ENCODE measurements around the gene SEC61A2.
A peak's percentile ranks its signal among the peaks of the same experiment; 100 is the strongest.
"Not testable (repeated sequence)": the region's sequence is repeated elsewhere in the genome, so short reads cannot be mapped to it uniquely, and the experiment has no call there.

SEC61A2 gene

GRCh38 chr10:12129222-12130111, at the start of gene SEC61A2:
Gene SEC61A2 (plus strand): TSS chr10:12129677. CDS start chr10:12129788, 111 bp downstream.
- H3K4me3 ChIP-seq (ENCODE audit: low read length), result peak within 1 kb of the TSS; percentile 90
- no peaks in the 10 kb centered on the region for H3K27me3 ChIP-seq (ENCODE audit: control insufficient read depth, insufficient read depth, low read length)
- peak within 1 kb of the TSS; percentile 80 for H3K9ac ChIP-seq (ENCODE audit: low read length)
- H3K4me1 ChIP-seq (ENCODE audit: control insufficient read depth, insufficient read depth, low read length), result no peaks in the 10 kb centered on the region
- H3K9me3 ChIP-seq (ENCODE audit: control insufficient read depth, low read length), result no peaks in the 10 kb centered on the region
- no peaks in the 10 kb centered on the region for H3K36me3 ChIP-seq (ENCODE audit: control insufficient read depth, insufficient read depth, low read length)

- H3K36me3 ChIP-seq (ENCODE audit: control insufficient read depth, insufficient read depth, low read length), result no peaks in the 10 kb centered on the region
- H3K9me3 ChIP-seq (ENCODE audit: control insufficient read depth, low read length), result no peaks in the 10 kb centered on the region
- no peaks in the 10 kb centered on the region for H3K4me1 ChIP-seq (ENCODE audit: control insufficient read depth, insufficient read depth, low read length)
- no peak overlapping the region for H3K4me3 ChIP-seq (ENCODE audit: low read length)
- no peak overlapping the region for H3K9ac ChIP-seq (ENCODE audit: low read length)
- no peaks in the 10 kb centered on the region for H3K27me3 ChIP-seq (ENCODE audit: control insufficient read depth, insufficient read depth, low read length)
Observed at GRCh38 chr10:12081470-12081869, 48.0 kb upstream of the SEC61A2 start.

- Histone ChIP-seq H3K4me1 (ENCODE audit: control insufficient read depth, insufficient read depth, low read length) (no peaks in the 10 kb centered on the region), H3K9ac (ENCODE audit: low read length) (no peak overlapping the region), H3K9me3 (ENCODE audit: control insufficient read depth, low read length) (no peaks in the 10 kb centered on the region), H3K36me3 (ENCODE audit: control insufficient read depth, insufficient read depth, low read length) (no peaks in the 10 kb centered on the region), H3K27me3 (ENCODE audit: control insufficient read depth, insufficient read depth, low read length) (no peaks in the 10 kb centered on the region), H3K4me3 (ENCODE audit: low read length) (no peak overlapping the region)
Observed at GRCh38 chr10:12081879-12082557, 47.5 kb upstream of the SEC61A2 start.

- Histone ChIP-seq H3K4me1 (ENCODE audit: control insufficient read depth, insufficient read depth, low read length) (no peaks in the 10 kb centered on the region), H3K36me3 (ENCODE audit: control insufficient read depth, insufficient read depth, low read length) (no peaks in the 10 kb centered on the region)
Observed at GRCh38 chr10:12088919-12089318, 40.6 kb upstream of the SEC61A2 start.

GRCh38 chr10:12091421-12091820, 38.1 kb upstream of the SEC61A2 start:
- Histone ChIP-seq H3K9ac (ENCODE audit: low read length) (no peak overlapping the region), H3K4me1 (ENCODE audit: control insufficient read depth, insufficient read depth, low read length) (no peaks in the 10 kb centered on the region), H3K9me3 (ENCODE audit: control insufficient read depth, low read length) (no peaks in the 10 kb centered on the region), H3K27me3 (ENCODE audit: control insufficient read depth, insufficient read depth, low read length) (no peaks in the 10 kb centered on the region), H3K4me3 (ENCODE audit: low read length) (no peak overlapping the region), H3K36me3 (ENCODE audit: control insufficient read depth, insufficient read depth, low read length) (no peaks in the 10 kb centered on the region)

More at GRCh38 chr10:12088919-12089318, 40.6 kb upstream of the SEC61A2 start:
- H3K9me3 ChIP-seq (ENCODE audit: control insufficient read depth, low read length), result no peaks in the 10 kb centered on the region
- no peak overlapping the region for H3K9ac ChIP-seq (ENCODE audit: low read length)
- H3K4me3 ChIP-seq (ENCODE audit: low read length), result no peak overlapping the region
- H3K27me3 ChIP-seq (ENCODE audit: control insufficient read depth, insufficient read depth, low read length), result no peaks in the 10 kb centered on the region

- H3K4me1 ChIP-seq (ENCODE audit: control insufficient read depth, insufficient read depth, low read length); H3K9ac ChIP-seq (ENCODE audit: low read length); H3K9me3 ChIP-seq (ENCODE audit: control insufficient read depth, low read length); H3K27me3 ChIP-seq (ENCODE audit: control insufficient read depth, insufficient read depth, low read length); H3K36me3 ChIP-seq (ENCODE audit: control insufficient read depth, insufficient read depth, low read length); H3K4me3 ChIP-seq (ENCODE audit: low read length): not testable (repeated sequence)
Observed at GRCh38 chr10:12097361-12097760, 32.1 kb upstream of the SEC61A2 start.

GRCh38 chr10:12097791-12098190, 31.7 kb upstream of the SEC61A2 start:
- H3K27me3 ChIP-seq (ENCODE audit: control insufficient read depth, insufficient read depth, low read length), result no peaks in the 10 kb centered on the region
- H3K36me3 ChIP-seq (ENCODE audit: control insufficient read depth, insufficient read depth, low read length), result no peaks in the 10 kb centered on the region
- no peaks in the 10 kb centered on the region for H3K9me3 ChIP-seq (ENCODE audit: control insufficient read depth, low read length)
- H3K9ac ChIP-seq (ENCODE audit: low read length), result no peak overlapping the region
- no peak overlapping the region for H3K4me3 ChIP-seq (ENCODE audit: low read length)
- H3K4me1 ChIP-seq (ENCODE audit: control insufficient read depth, insufficient read depth, low read length), result no peaks in the 10 kb centered on the region

- no peak overlapping the region for H3K4me3 ChIP-seq (ENCODE audit: low read length)
- no peaks in the 10 kb centered on the region for H3K36me3 ChIP-seq (ENCODE audit: control insufficient read depth, insufficient read depth, low read length)
- H3K4me1 ChIP-seq (ENCODE audit: control insufficient read depth, insufficient read depth, low read length), result no peaks in the 10 kb centered on the region
- H3K9me3 ChIP-seq (ENCODE audit: control insufficient read depth, low read length), result no peaks in the 10 kb centered on the region
- H3K9ac ChIP-seq (ENCODE audit: low read length), result no peak overlapping the region
- no peaks in the 10 kb centered on the region for H3K27me3 ChIP-seq (ENCODE audit: control insufficient read depth, insufficient read depth, low read length)
Observed at GRCh38 chr10:12098966-12099365, 30.5 kb upstream of the SEC61A2 start.

- H3K4me3 ChIP-seq (ENCODE audit: low read length), result no peak overlapping the region
- no peaks in the 10 kb centered on the region for H3K4me1 ChIP-seq (ENCODE audit: control insufficient read depth, insufficient read depth, low read length)
- no peaks in the 10 kb centered on the region for H3K36me3 ChIP-seq (ENCODE audit: control insufficient read depth, insufficient read depth, low read length)
- no peak overlapping the region for H3K9ac ChIP-seq (ENCODE audit: low read length)
- no peaks in the 10 kb centered on the region for H3K9me3 ChIP-seq (ENCODE audit: control insufficient read depth, low read length)
- no peaks in the 10 kb centered on the region for H3K27me3 ChIP-seq (ENCODE audit: control insufficient read depth, insufficient read depth, low read length)
Observed at GRCh38 chr10:12103802-12104201, 25.7 kb upstream of the SEC61A2 start.

GRCh38 chr10:12107781-12108180, 21.7 kb upstream of the SEC61A2 start:
- no peaks in the 10 kb centered on the region for H3K27me3 ChIP-seq (ENCODE audit: control insufficient read depth, insufficient read depth, low read length)
- H3K36me3 ChIP-seq (ENCODE audit: control insufficient read depth, insufficient read depth, low read length), result no peaks in the 10 kb centered on the region
- H3K9ac ChIP-seq (ENCODE audit: low read length), result no peak overlapping the region
- H3K4me3 ChIP-seq (ENCODE audit: low read length), result no peak overlapping the region
- H3K9me3 ChIP-seq (ENCODE audit: control insufficient read depth, low read length), result no peaks in the 10 kb centered on the region
- no peaks in the 10 kb centered on the region for H3K4me1 ChIP-seq (ENCODE audit: control insufficient read depth, insufficient read depth, low read length)

- Histone ChIP-seq H3K9ac (ENCODE audit: low read length) (no peak overlapping the region), H3K27me3 (ENCODE audit: control insufficient read depth, insufficient read depth, low read length) (no peaks in the 10 kb centered on the region), H3K36me3 (ENCODE audit: control insufficient read depth, insufficient read depth, low read length) (no peaks in the 10 kb centered on the region), H3K4me3 (ENCODE audit: low read length) (no peak overlapping the region), H3K9me3 (ENCODE audit: control insufficient read depth, low read length) (no peaks in the 10 kb centered on the region), H3K4me1 (ENCODE audit: control insufficient read depth, insufficient read depth, low read length) (no peaks in the 10 kb centered on the region)
Observed at GRCh38 chr10:12109286-12109685, 20.2 kb upstream of the SEC61A2 start.

GRCh38 chr10:12111528-12111927, 17.9 kb upstream of the SEC61A2 start:
- no peak overlapping the region for H3K4me3 ChIP-seq (ENCODE audit: low read length)
- H3K36me3 ChIP-seq (ENCODE audit: control insufficient read depth, insufficient read depth, low read length), result no peaks in the 10 kb centered on the region
- no peak overlapping the region for H3K9ac ChIP-seq (ENCODE audit: low read length)
- H3K27me3 ChIP-seq (ENCODE audit: control insufficient read depth, insufficient read depth, low read length), result no peaks in the 10 kb centered on the region
- no peaks in the 10 kb centered on the region for H3K9me3 ChIP-seq (ENCODE audit: control insufficient read depth, low read length)
- H3K4me1 ChIP-seq (ENCODE audit: control insufficient read depth, insufficient read depth, low read length), result no peaks in the 10 kb centered on the region
